HG02938 (cell line): ENCODE results near the gene EXOC3L2.

Experiments
- ATAC-seq: cut with Tn5 transposase; IDR thresholded peaks from one replicate; pipeline ENCODE4 v1.9.1; 2021; ENCODE audit warnings: mild to moderate bottlenecking, moderate library complexity; ENCODE audit not compliant: unreplicated experiment

The EXOC3L2 gene

GRCh38 chr19:45184115-45184514 lies 61.1 kb downstream of the EXOC3L2 start:
- ATAC-seq = no peak

- no peak for ATAC-seq
Observed at GRCh38 chr19:45182758-45183157, 62.4 kb downstream of the EXOC3L2 start.

- ATAC-seq = no peak
Observed at GRCh38 chr19:45180936-45181335, 64.3 kb downstream of the EXOC3L2 start.

- ATAC-seq = no peak
Observed at GRCh38 chr19:45179892-45180370, 65.3 kb downstream of the EXOC3L2 start.

GRCh38 chr19:45179072-45179891 lies 65.9 kb downstream of the EXOC3L2 start:
- no peak for ATAC-seq

GRCh38 chr19:45178262-45179071 lies 66.7 kb downstream of the EXOC3L2 start, which contains the start of gene BLOC1S3:
TSS of gene BLOC1S3 (plus strand) at chr19:45178784. CDS start at chr19:45179297, 513 bp downstream.
- ATAC-seq = peak; percentile 87

GRCh38 chr19:45177817-45178261 lies 67.4 kb downstream of the EXOC3L2 start, which contains the start of gene TRAPPC6A:
TSS of gene TRAPPC6A (minus strand) at chr19:45178237. CDS start at chr19:45178218, 19 bp downstream.
- ATAC-seq = peak; percentile 1

GRCh38 chr19:45175515-45176345 lies 69.5 kb downstream of the EXOC3L2 start:
- no peak for ATAC-seq

- ATAC-seq = no peak
Observed at GRCh38 chr19:45173816-45174215, 71.4 kb downstream of the EXOC3L2 start.

GRCh38 chr19:45172611-45173208 lies 72.5 kb downstream of the EXOC3L2 start:
- ATAC-seq = no peak

GRCh38 chr19:45172173-45172572 lies 73.0 kb downstream of the EXOC3L2 start:
- no peak for ATAC-seq

GRCh38 chr19:45171211-45171623 lies 74.0 kb downstream of the EXOC3L2 start:
- no peak for ATAC-seq

GRCh38 chr19:45170146-45171106 lies 74.8 kb downstream of the EXOC3L2 start:
- ATAC-seq = no peak

- no peak for ATAC-seq
Observed at GRCh38 chr19:45169602-45170001, 75.6 kb downstream of the EXOC3L2 start.

- no peak for ATAC-seq
Observed at GRCh38 chr19:45168767-45169351, 76.3 kb downstream of the EXOC3L2 start.

GRCh38 chr19:45166723-45167252 lies 78.4 kb downstream of the EXOC3L2 start:
- ATAC-seq = no peak

- peak; percentile 49 for ATAC-seq
Observed at GRCh38 chr19:45164577-45165335, 80.5 kb downstream of the EXOC3L2 start.
